ENCODE data around the gene KRTAP19-8. TPM values are rescaled to one million over a fixed set of nuclear protein-coding genes. Genes with fewer than 3 reads are reported as not detected.

Gene KRTAP19-8
- polyA plus RNA-seq (2012; rRNA removed), result not detected in 2 replicates
- polyA plus RNA-seq (2012; cell fraction: cytosol; rRNA removed), result not detected in 2 replicates
- not detected in 2 replicates for polyA plus RNA-seq (2012; cell fraction: nucleus; rRNA removed)

- H3F3A ChIP-seq (replicated peaks; ENCODE audit: insufficient read depth), result no peaks in the 10 kb centered on the region
- POLR2A ChIA-PET, result no interaction called here
- no peak within 1 kb of the TSS for H2AFZ ChIP-seq (ENCODE audit: low read depth)
- H3K27ac ChIP-seq (ENCODE audit: low read depth in 2 of 2, low read length in 1 of 2), result no peak within 1 kb of the TSS
- no peaks in the 10 kb centered on the region; the same call in 1 of the 2 replicates for H3K27me3 ChIP-seq (ENCODE audit: insufficient read depth)
- H3K9ac ChIP-seq, result no peak within 1 kb of the TSS
- H4K20me1 ChIP-seq (ENCODE audit: insufficient read depth), result no peaks in the 10 kb centered on the region
- H3K4me3 ChIP-seq (ENCODE audit: low read depth in 2 of 2, low read length in 1 of 2), result no peak within 1 kb of the TSS
- CTCF ChIA-PET, result interaction anchor here (0.6 kb wide), 1 partner anchor 111 kb away, joined by 3 read pairs; no protein-coding TSS in a partner anchor
- TF ChIP-seq MAX (IDR thresholded peaks at IDR 0.05; ENCODE audit: low read depth) (no peak), MEF2A (IDR thresholded peaks at IDR 0.05; ENCODE audit: borderline replicate concordance, low read depth) (no peak), RAD21 (IDR thresholded peaks at IDR 0.05; ENCODE audit: low read length) (no peak), FOXJ3 (CRISPR knock-in tag; IDR thresholded peaks at IDR 0.05) (no peak), SMC3 (IDR thresholded peaks at IDR 0.05; ENCODE audit: low read depth, low read length) (no peak), RFX5 (IDR thresholded peaks at IDR 0.05; ENCODE audit: low read length) (no peak), REST (IDR thresholded peaks at IDR 0.05; ENCODE audit: low read depth, low read length) (no peak), CTCF (IDR thresholded peaks at IDR 0.05) (no peak), GATA2 (CRISPR knock-in tag; IDR thresholded peaks at IDR 0.05) (no peak), POLR2AphosphoS5 (IDR thresholded peaks at IDR 0.05; ENCODE audit: low read depth, low read length) (no peak), JUND (IDR thresholded peaks at IDR 0.05) (no peak), GABPA (IDR thresholded peaks at IDR 0.05; ENCODE audit: low read depth) (no peak), YY1 (IDR thresholded peaks at IDR 0.05; ENCODE audit: low read depth) (no peak), CHD2 (IDR thresholded peaks at IDR 0.05; ENCODE audit: low read length, partially characterized antibody) (no peak), IRF3 (IDR thresholded peaks at IDR 0.05; ENCODE audit: low read depth, low read length) (no peak), SIN3A (IDR thresholded peaks at IDR 0.05; ENCODE audit: borderline replicate concordance, low read depth, low read length) (no peak), PBX3 (IDR thresholded peaks at IDR 0.05) (no peak), NFIC (IDR thresholded peaks at IDR 0.05; ENCODE audit: borderline replicate concordance) (no peak), RCOR1 (IDR thresholded peaks at IDR 0.05; ENCODE audit: low read length) (no peak), ELF1 (IDR thresholded peaks at IDR 0.05) (no peak)
- no peaks in the 10 kb centered on the region for H3K9me3 ChIP-seq
- 0% methylated on average over 2 of the region's 2 CpGs for WGBS (ENCODE audit: low lambda C conversion rate)
- H3K9me2 ChIP-seq, result no peaks in the 10 kb centered on the region
- no peaks in the 10 kb centered on the region for H3K4me1 ChIP-seq (ENCODE audit: control insufficient read depth in 1 of 2, insufficient read depth in 2 of 2, low read depth in 1 of 2, low read length in 1 of 2)
- H3K79me2 ChIP-seq (ENCODE audit: insufficient read depth), result no peaks in the 10 kb centered on the region
- H3K36me3 ChIP-seq (replicated peaks in 1 of 2; ENCODE audit: control insufficient read depth in 1 of 2, insufficient read depth in 2 of 2, low read length in 1 of 2), result no peaks in the 10 kb centered on the region
- no peak for DNase-seq
- no peak within 1 kb of the TSS for H3K4me2 ChIP-seq
Observed at GRCh38 chr21:31038376-31038775, at the start of gene KRTAP19-8. TSS of gene KRTAP19-8 (minus strand) at chr21:31038476. CDS start at chr21:31038443, 33 bp downstream.

All from SK-N-SH (cell line).